GM23338 (cell line): ENCODE results near the gene TMEM191C.
"Not testable (repeated sequence)": the region's sequence is repeated elsewhere in the genome, so short reads cannot be mapped to it uniquely, and the experiment has no call there.

ENCODE experiments used
- CREB1 ChIP-seq: fragments of 250-450 bp; sonication (Bioruptor Pico); IDR thresholded peaks from 2 replicates; pipeline ENCODE4 v1.5.0; 2020; ENCODE audit warnings: low read depth, mild to moderate bottlenecking, moderate library complexity
- CTCF ChIP-seq, 2 experiments: fragments of 200-600 bp in 1 of 2; sonication (generic) in 1 of 2; conservative IDR thresholded peaks; 2 replicates each; pipeline versions ENCODE4 v1.5.1 to v1.6.1; 2016 to 2017; ENCODE audit warnings: antibody characterized with exemption in 2 of 2, low read depth in 2 of 2, mild to moderate bottlenecking in 2 of 2, moderate library complexity in 1 of 2
- EZH2 ChIP-seq: fragments of 200-600 bp; sonication (generic); IDR thresholded peaks from one replicate; pipeline ENCODE4 v1.8.0; 2017; ENCODE audit warnings: antibody characterized with exemption, mild to moderate bottlenecking, low read depth; ENCODE audit not compliant: unreplicated experiment
- EZH2phosphoT487 ChIP-seq: fragments of 200-600 bp; sonication (generic); IDR thresholded peaks from one replicate; pipeline ENCODE4 v1.8.1; 2018; ENCODE audit warnings: antibody characterized with exemption; ENCODE audit not compliant: unreplicated experiment
- JUNB ChIP-seq: IDR thresholded peaks from one replicate; pipeline ENCODE4 v1.6.1; 2016; ENCODE audit warnings: antibody characterized with exemption; ENCODE audit not compliant: unreplicated experiment
- POLR2AphosphoS5 ChIP-seq: IDR thresholded peaks from 2 replicates; pipeline ENCODE4 v1.6.1; 2016; ENCODE audit warnings: antibody characterized with exemption, low read depth
- REST ChIP-seq: IDR thresholded peaks from one replicate; pipeline ENCODE4 v1.6.1; 2018; ENCODE audit warnings: antibody characterized with exemption; ENCODE audit not compliant: unreplicated experiment
- ZNF331 ChIP-seq: fragments of 250-450 bp; sonication (Bioruptor Pico); IDR thresholded peaks from 2 replicates; pipeline ENCODE4 v1.5.0; 2020; ENCODE audit warnings: low read depth, mild to moderate bottlenecking, moderate library complexity
- ZNF462 ChIP-seq: fragments of 250-450 bp; sonication (Bioruptor Pico); IDR thresholded peaks from 2 replicates; pipeline ENCODE4 v1.5.0; 2020; ENCODE audit warnings: mild to moderate bottlenecking, moderate library complexity

GRCh38 chr22:21442123-21442522 lies 25.1 kb upstream of the TMEM191C start:
- TF ChIP-seq CTCF (conservative IDR thresholded peaks at IDR 0.05; ENCODE audit: low read depth in 2 of 2); POLR2AphosphoS5; EZH2; EZH2phosphoT487; REST; CREB1 (CRISPR knock-in tag); ZNF331 (CRISPR knock-in tag); ZNF462; JUNB: not testable (repeated sequence)
